Hematopoietic multipotent progenitor cell (in vitro differentiated cells): Measurements from ENCODE around the gene DNAL1. TPM values are rescaled to one million over a fixed set of nuclear protein-coding genes. Genes with fewer than 3 reads are reported as not detected.

Experiments
- DNase-seq, 3 donors: peaks; one replicate each; pipeline ENCODE4 v3.0.0-alpha.2; 2011 to 2015; ENCODE audit warnings: low read depth in 2 of 3, low spot score in 2 of 3
- total RNA-seq: library from RNA; depleted of rRNA; stranded (reverse); fragments of >200 nt; gene quantifications from one replicate; pipeline ENCODE4 v1.2.3, GENCODE V29; 2012

The DNAL1 gene
- total RNA-seq, 1 donor, result 2.4 TPM

- DNase-seq, result peak in 1 of 3 donors; percentile 72
These were observed 97.2 kb downstream of the DNAL1 start for GRCh38 chr14:73741876-73742519.

- no peak for DNase-seq
These were observed 97.9 kb downstream of the DNAL1 start for GRCh38 chr14:73742520-73743238.

DNA sequence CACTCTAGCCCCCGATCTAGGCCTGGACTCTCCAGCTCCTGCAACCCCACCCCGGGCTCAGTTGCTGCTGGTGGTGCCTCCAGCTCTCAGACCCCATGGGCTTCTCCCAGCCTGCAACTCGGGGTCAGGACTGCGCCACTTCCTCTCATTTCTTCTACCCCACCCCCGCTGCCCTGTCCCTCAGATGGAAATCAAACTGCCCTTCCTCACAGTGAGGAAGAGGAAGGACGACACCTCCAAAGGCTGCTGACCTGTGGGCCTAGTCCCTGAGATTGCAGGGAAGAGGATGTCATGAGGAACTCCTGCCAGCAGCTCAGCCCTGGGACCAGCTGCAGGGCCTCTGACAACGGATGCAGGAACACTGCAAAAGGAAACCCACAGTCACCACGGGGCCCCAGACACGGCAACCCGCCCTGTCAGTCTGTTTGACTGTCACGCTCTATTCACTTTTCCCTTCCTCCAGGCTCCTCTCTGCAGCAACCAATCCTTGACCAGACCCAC, 98.7 kb downstream of the DNAL1 start:
- peak in 2 of 3 donors; percentile 82 for DNase-seq

DNA sequence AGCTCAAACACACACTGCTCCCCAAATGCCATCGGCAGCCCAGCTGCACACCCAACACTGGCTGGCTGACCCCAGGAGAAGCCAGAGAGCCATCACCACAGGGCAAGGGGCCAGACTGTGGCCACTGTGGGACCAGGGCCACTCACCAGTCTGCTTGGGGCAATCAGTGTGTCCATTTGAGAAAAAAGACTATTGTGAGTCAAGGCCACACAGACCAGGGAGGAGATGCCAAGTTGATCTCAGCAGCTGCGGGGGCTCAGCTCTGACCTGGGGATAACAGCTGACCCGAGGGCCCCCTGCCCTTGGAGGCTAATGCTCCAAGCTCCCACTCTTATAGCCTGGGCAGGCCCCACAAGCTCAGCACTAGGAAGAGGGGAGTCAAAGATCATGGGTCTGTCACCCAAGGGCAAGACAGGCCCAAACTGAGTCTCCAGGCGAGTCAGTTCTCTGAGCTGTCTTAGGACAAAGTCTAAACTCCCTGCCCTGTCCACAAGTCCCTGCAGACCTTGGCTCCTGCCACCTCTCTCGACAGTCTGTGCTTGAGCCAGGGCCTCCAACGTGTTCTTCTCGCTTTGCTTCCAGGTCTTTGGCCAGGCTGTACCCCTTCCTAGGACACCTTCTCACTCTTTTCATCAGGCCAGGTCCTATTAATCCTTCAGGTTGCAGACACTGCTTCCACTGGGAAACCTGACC, 99.5 kb downstream of the DNAL1 start:
- no peak for DNase-seq

GRCh38 chr14:73744874-73745529, 100.2 kb downstream of the DNAL1 start:
- no peak for DNase-seq

DNA sequence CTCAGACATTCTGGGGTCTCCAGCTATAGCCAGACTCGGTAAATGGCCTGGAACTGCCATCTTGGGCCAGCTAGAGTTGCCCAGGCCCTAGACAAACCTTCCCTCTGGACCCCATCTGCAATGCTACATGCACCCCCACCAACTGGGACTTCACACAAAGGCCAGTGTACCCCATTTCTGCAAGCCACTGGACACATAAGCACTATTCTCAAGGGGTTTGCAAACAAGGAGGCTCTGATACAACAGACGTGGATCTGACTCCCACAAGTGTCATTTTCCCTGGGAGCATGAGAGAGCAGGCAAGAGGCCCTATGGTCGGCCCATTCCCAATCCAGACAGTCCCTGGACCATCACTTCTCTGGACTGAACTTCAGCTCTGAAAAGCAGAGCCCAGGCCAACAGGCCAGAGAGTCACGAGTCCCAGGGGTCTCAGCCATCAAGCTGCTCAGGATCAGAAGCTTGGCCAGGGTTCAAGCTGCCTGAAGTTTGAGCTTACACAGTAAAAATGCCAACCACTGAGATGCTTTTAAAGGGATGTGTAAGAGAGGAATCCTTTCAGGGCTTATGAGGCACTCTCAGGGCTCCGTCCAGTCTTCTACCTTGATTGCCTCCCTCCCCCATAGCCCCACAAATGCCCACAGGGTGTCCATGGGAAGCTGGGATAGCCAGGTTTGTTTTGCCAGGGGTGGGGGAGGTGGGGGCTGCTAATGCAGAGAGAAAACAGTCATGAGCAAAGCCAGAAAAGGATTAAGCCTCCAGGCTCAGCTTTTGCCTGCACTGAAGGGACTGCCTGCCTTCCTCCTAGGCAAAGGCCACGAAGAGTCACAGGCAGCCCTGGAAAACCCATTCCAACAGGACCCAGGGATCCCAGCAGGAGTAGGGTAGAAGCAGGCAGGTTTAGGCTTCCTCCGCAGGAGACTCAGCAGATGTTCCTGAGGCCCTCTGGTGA, 101.1 kb downstream of the DNAL1 start:
- DNase-seq, result no peak

- peak in 1 of 3 donors; percentile 52 for DNase-seq
These were observed 102.0 kb downstream of the DNAL1 start for GRCh38 chr14:73746520-73747378.

DNA sequence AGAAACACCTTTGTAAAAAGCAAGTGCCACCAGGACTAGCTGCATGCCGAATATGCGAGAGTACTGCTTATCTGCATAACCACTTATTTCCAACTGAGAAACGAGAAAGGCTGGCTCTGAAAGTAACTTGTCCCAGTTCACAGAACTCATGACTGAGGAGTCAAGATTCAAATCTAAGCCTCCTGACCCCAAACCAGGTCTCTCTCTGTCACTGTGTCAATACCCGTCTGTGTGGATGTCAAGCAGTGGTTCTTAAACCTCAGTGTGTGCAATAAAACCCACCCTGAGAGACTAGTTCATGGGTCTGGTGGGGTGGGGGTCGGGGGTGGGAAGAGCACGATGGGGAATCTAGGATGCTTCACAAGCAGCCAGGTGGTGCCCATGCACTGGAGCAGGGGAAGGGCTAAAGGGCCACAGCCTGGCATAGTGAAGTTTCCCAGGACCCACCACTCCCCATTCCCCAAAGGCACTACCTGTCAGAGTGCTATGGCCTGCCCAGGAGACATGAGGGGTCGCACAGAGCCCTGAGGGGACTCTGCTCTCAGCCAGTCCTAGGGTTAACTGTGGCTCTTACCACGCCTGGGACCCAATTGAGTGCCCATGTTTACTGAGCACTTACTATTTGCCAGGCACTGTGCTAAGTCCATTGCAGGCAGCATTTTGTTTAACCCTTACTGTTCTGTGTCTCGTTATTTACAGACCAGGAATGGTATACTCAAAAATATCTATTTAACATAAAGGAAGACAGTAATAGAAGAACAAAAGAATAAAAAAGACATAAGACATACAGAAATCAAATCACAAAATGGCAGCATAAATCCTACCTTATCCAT, 102.8 kb downstream of the DNAL1 start:
- DNase-seq, result no peak

DNA sequence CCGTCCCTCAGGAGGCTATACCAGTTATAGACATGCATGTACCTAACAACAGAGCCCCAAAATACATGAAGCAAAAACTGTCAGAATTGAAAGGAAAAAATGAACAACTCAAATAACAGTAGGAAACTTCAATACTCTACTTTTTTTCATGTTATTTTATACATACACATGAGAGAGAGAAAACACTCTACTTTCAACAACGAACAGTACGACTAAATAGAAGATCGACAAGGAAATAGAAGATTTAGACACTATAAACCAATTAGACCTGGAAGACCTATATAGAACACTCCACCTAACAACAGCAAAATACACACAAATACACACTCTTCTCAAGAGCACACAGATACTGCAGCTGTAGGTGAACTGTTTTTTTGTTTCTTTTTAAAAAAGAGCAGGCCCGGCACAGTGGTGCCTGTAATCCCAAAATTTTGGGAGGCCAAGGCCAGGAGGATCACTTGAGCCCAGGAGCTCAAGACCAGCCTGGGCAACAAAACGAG, 104.1 kb downstream of the DNAL1 start:
- DNase-seq, result no peak

GRCh38 chr14:73749706-73750530, 105.1 kb downstream of the DNAL1 start:
- DNase-seq, result no peak

DNA sequence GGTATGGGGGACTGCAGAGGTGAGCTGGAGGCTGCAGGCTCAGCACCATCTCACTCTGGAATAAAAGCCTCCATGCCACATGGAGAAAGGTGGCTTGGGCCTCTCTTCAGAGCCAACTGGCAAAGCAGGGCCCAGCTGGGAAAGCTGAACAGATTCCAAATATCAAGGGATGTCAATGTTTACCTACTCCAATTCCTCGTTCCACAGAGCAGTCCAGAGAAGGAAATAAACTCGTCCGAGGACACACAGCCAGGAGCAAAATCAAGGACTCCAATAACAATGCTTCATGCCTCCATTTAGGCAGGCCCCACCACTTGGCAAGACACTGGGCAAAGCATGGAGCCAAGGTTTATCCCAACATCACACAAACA, 105.7 kb downstream of the DNAL1 start:
- no peak for DNase-seq

GRCh38 chr14:73751157-73751691, 106.4 kb downstream of the DNAL1 start:
- no peak for DNase-seq

GRCh38 chr14:73752297-73752992, 107.7 kb downstream of the DNAL1 start:
- peak in 2 of 3 donors; percentile 53 to 68 for DNase-seq
